ENCODE results near the gene STX19. TPM values are rescaled to one million over a fixed set of nuclear protein-coding genes. Genes with fewer than 3 reads are reported as not detected.

The STX19 gene
- total and polyA plus RNA-seq, 2 of the 13 experiments (the other 11 are each of a cell fraction or from before 2014, with no cell fraction given), result not detected

DNA sequence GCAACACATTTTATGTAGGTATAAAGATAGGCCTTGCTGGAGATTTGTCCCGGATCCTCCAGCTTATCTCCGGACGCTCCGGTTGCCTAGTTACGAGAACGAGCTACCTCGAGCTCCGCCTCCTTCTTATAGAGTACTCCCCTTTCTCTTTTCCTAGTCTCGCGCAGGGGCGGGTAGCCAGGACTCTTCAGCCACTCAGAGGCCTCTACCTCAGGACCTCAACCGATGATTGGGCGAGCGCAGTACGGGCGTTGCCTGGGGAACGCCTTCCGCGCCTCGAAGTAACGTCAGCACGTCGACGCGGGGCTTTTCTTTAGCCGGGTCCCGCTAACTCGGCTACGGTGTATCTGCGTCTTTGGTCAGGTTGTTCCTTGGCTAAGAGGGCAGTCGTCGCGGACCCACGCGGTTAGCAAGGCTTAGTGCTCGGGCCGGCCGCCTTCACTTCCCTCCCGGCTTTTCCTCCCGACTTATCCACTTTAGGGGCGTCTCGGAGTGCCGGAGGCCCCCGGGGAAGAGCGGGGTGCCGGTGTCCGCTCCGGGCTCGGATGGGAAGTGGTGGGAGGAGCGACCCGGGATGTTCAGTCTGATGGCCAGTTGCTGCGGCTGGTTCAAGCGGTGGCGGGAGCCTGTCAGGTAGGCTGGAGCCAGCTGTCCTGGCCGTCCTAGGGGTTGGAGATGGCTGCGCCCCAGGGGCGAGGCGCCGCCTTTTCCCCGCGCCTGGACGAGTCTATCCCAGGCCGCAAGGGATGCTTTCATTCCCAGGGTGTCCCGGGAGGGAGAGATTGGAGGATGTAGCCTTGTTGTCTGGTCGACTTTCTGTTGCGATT, 48.3 kb downstream of the STX19 start, which contains the start of gene ARL13B (continued):
- no peak for TF ChIP-seq ZNF281 (CRISPR knock-in tag; IDR thresholded peaks at IDR 0.05; ENCODE audit: borderline replicate concordance)
- no peak for TF ChIP-seq SNAI1 (CRISPR knock-in tag; IDR thresholded peaks at IDR 0.05; ENCODE audit: borderline replicate concordance)
- TF ChIP-seq POLR2AphosphoS5 (IDR thresholded peaks at IDR 0.05; ENCODE audit: low read depth, low read length), result peak; percentile 67
- TF ChIP-seq CBX1 (IDR thresholded peaks at IDR 0.05; ENCODE audit: low read depth), result peak; percentile 85
- TF ChIP-seq KDM3A (CRISPR knock-in tag; IDR thresholded peaks at IDR 0.05; ENCODE audit: low read depth), result no peak
- TF ChIP-seq POLR2G (IDR thresholded peaks at IDR 0.05; ENCODE audit: low read depth, low read length), result peak; percentile 82
- TF ChIP-seq HOXA5 (CRISPR knock-in tag; IDR thresholded peaks at IDR 0.05), result 0 out of 2 replicates have a peak, but pooled peaks have one; percentile 22
- TF ChIP-seq MAF1 (CRISPR knock-in tag; IDR thresholded peaks at IDR 0.05; ENCODE audit: borderline replicate concordance), result no peak
